H9 (cell line): ENCODE measurements around the gene GARIN5A. TPM values are rescaled to one million over a fixed set of nuclear protein-coding genes. Genes with fewer than 3 reads are reported as not detected.

Source experiments
- DNase-seq: peaks from one replicate; pipeline ENCODE4 v3.0.0-alpha.2; 2017
- H2AFZ ChIP-seq: one replicate; pipeline ENCODE4 v1.6.1; 2013; ENCODE audit warnings: mild to moderate bottlenecking, low read length, control low read depth, moderate library complexity
- H2AK5ac ChIP-seq: 2 replicates; pipeline ENCODE4 v1.6.1; 2013; ENCODE audit warnings: low read length, control low read depth, mixed read lengths; ENCODE audit not compliant: insufficient read length
- H2BK120ac ChIP-seq: one replicate; pipeline ENCODE4 v1.6.1; 2013; ENCODE audit warnings: low read depth, mild to moderate bottlenecking, low read length, control low read depth, inconsistent platforms; ENCODE audit not compliant: poor library complexity, severe bottlenecking
- H2BK12ac ChIP-seq: 2 replicates; pipeline ENCODE4 v1.6.1; 2013; ENCODE audit warnings: low read length, control low read depth, mixed read lengths, low read depth; ENCODE audit not compliant: insufficient read length
- H2BK15ac ChIP-seq: 2 replicates; pipeline ENCODE4 v1.6.1; 2013; ENCODE audit warnings: low read depth, low read length, control low read depth
- H2BK20ac ChIP-seq: one replicate; pipeline ENCODE4 v1.6.1; 2013; ENCODE audit warnings: low read depth, mild to moderate bottlenecking, low read length, control low read depth, inconsistent platforms; ENCODE audit not compliant: poor library complexity, severe bottlenecking
- H2BK5ac ChIP-seq: 2 replicates; pipeline ENCODE4 v1.6.1; 2013; ENCODE audit warnings: low read length, control low read depth, mixed read lengths; ENCODE audit not compliant: insufficient read length
- H3K14ac ChIP-seq: 2 replicates; pipeline ENCODE4 v1.6.1; 2013; ENCODE audit warnings: low read length, control low read depth; ENCODE audit not compliant: insufficient read depth
- H3K18ac ChIP-seq: 2 replicates; pipeline ENCODE4 v1.6.1; 2013; ENCODE audit warnings: low read depth, mild to moderate bottlenecking, mixed read lengths, low read length, control low read depth; ENCODE audit not compliant: insufficient read length
- H3K23ac ChIP-seq: 2 replicates; pipeline ENCODE4 v1.6.1; 2013; ENCODE audit warnings: low read length, control low read depth, mixed read lengths, low read depth; ENCODE audit not compliant: insufficient read length
- H3K23me2 ChIP-seq: 2 replicates; pipeline ENCODE4 v1.6.1; 2013; ENCODE audit warnings: low read depth, mild to moderate bottlenecking, mixed read lengths, low read length, control low read depth; ENCODE audit not compliant: insufficient read length, poor library complexity, severe bottlenecking
- H3K27ac ChIP-seq: 2 replicates; pipeline ENCODE4 v1.5.1; 2013; ENCODE audit warnings: low read length, control low read depth, mixed read lengths, low read depth; ENCODE audit not compliant: insufficient read length
- H3K27me3 ChIP-seq: 2 replicates; pipeline ENCODE4 v1.6.1; 2013; ENCODE audit warnings: low read length, control low read depth, inconsistent platforms; ENCODE audit not compliant: insufficient read depth
- H3K4ac ChIP-seq: 2 replicates; pipeline ENCODE4 v1.6.1; 2013; ENCODE audit warnings: low read depth, mild to moderate bottlenecking, control low read depth, inconsistent platforms, low read length, moderate library complexity
- H3K4me1 ChIP-seq: 2 replicates; pipeline ENCODE4 v1.6.1; 2013; ENCODE audit warnings: low read length, control low read depth, inconsistent platforms; ENCODE audit not compliant: insufficient read depth
- H3K4me2 ChIP-seq: 2 replicates; pipeline ENCODE4 v1.6.1; 2013; ENCODE audit warnings: low read length, control low read depth, mixed read lengths; ENCODE audit not compliant: insufficient read length, insufficient read depth
- H3K56ac ChIP-seq: 2 replicates; pipeline ENCODE4 v1.6.1; 2013; ENCODE audit warnings: low read depth, mild to moderate bottlenecking, mixed read lengths, low read length, control low read depth; ENCODE audit not compliant: insufficient read length
- H3K79me1 ChIP-seq: 2 replicates; pipeline ENCODE4 v1.6.1; 2013; ENCODE audit warnings: low read depth, mild to moderate bottlenecking, moderate library complexity, low read length, control low read depth, inconsistent platforms; ENCODE audit not compliant: insufficient read depth, poor library complexity, severe bottlenecking
- H3K79me2 ChIP-seq: 2 replicates; pipeline ENCODE4 v1.6.1; 2013; ENCODE audit warnings: low read length, control low read depth, inconsistent platforms; ENCODE audit not compliant: insufficient read depth
- H3K9ac ChIP-seq: 2 replicates; pipeline ENCODE4 v1.6.1; 2013; ENCODE audit warnings: low read length, control low read depth, mixed read lengths; ENCODE audit not compliant: insufficient read length; ENCODE audit errors: extremely low read depth
- H3K9me3 ChIP-seq: one replicate; pipeline ENCODE4 v1.6.1; 2013; ENCODE audit warnings: low read depth, low read length, inconsistent platforms; ENCODE audit not compliant: control insufficient read depth
- H3T11ph ChIP-seq: one replicate; pipeline ENCODE4 v1.6.1; 2013; ENCODE audit warnings: mild to moderate bottlenecking, low read length, control low read depth, inconsistent platforms
- H4K20me1 ChIP-seq: one replicate; pipeline ENCODE4 v1.6.1; 2013; ENCODE audit not compliant: control insufficient read depth, insufficient read length, insufficient read depth
- H4K5ac ChIP-seq: 2 replicates; pipeline ENCODE4 v1.6.1; 2013; ENCODE audit warnings: low read depth, mild to moderate bottlenecking, mixed read lengths, low read length, control low read depth; ENCODE audit not compliant: insufficient read length
- H4K8ac ChIP-seq: replicated peaks from 2 replicates; pipeline ENCODE4 v1.6.1; 2013; ENCODE audit warnings: low read length, control low read depth, mixed read lengths, low read depth; ENCODE audit not compliant: insufficient read length
- H4K91ac ChIP-seq: 2 replicates; pipeline ENCODE4 v1.6.1; 2013; ENCODE audit warnings: low read depth, mild to moderate bottlenecking, moderate library complexity, mixed read lengths, low read length, control low read depth; ENCODE audit not compliant: insufficient read length
- H3K27ac Mint-ChIP-seq, 3 experiments: 2 replicates in 2 of 3; 3 replicates in 1 of 3; pipeline ENCODE4 v1.8.0; 2020 to 2021; ENCODE audit warnings: mixed read lengths in 3 of 3, mild to moderate bottlenecking in 1 of 3, moderate library complexity in 1 of 3
- H3K27me3 Mint-ChIP-seq: 2 replicates; pipeline ENCODE4 v1.8.0; 2021; ENCODE audit warnings: low read depth, mild to moderate bottlenecking, moderate library complexity, mixed read lengths
- H3K36me3 Mint-ChIP-seq, 3 experiments: 2 replicates in 2 of 3; 3 replicates in 1 of 3; pipeline ENCODE4 v1.8.0; 2020 to 2021; ENCODE audit warnings: low read depth in 3 of 3, mixed read lengths in 3 of 3; ENCODE audit not compliant: insufficient read depth in 1 of 3
- H3K4me1 Mint-ChIP-seq, 2 experiments: 2 replicates each; pipeline ENCODE4 v1.8.0; 2020; ENCODE audit warnings: mixed read lengths in 2 of 2
- H3K4me3 Mint-ChIP-seq, 2 experiments: 2 replicates in 1 of 2; 3 replicates in 1 of 2; pipeline ENCODE4 v1.8.0; 2020 to 2021; ENCODE audit warnings: mild to moderate bottlenecking in 2 of 2, mixed read lengths in 2 of 2, moderate library complexity in 1 of 2
- H3K9me3 Mint-ChIP-seq, 2 experiments: 2 replicates in 1 of 2; 3 replicates in 1 of 2; pipeline ENCODE4 v1.8.0; 2020; ENCODE audit warnings: mild to moderate bottlenecking in 2 of 2, mixed read lengths in 2 of 2, moderate library complexity in 1 of 2
- WGBS: extraction: QIAGEN DNeasy Blood & Tissue Kit; methylation state at CpG from one replicate; pipeline ENCODE4 v1.1.7; 2013; ENCODE audit warnings: missing lambda C conversion rate, low lambda C conversion rate, mixed read lengths; ENCODE audit not compliant: insufficient read length; ENCODE audit errors: extremely low coverage; 5-methylcytosine and 5-hydroxymethylcytosine counted together
- total RNA-seq: library from RNA; stranded (reverse); gene quantifications from 2 replicates; pipeline ENCODE4 v1.2.1, GENCODE V29; 2021
- TF ChIP-seq, protein P1 (sequence below): fragments of 200-600 bp; sonication (generic); conservative IDR thresholded peaks from 3 replicates; pipeline ENCODE4 v1.8.0; 2021; ENCODE audit warnings: antibody characterized with exemption, mild to moderate bottlenecking

Gene GARIN5A
- total RNA-seq, 1 experiment from 2014 or later: 9.5 TPM

DNA sequence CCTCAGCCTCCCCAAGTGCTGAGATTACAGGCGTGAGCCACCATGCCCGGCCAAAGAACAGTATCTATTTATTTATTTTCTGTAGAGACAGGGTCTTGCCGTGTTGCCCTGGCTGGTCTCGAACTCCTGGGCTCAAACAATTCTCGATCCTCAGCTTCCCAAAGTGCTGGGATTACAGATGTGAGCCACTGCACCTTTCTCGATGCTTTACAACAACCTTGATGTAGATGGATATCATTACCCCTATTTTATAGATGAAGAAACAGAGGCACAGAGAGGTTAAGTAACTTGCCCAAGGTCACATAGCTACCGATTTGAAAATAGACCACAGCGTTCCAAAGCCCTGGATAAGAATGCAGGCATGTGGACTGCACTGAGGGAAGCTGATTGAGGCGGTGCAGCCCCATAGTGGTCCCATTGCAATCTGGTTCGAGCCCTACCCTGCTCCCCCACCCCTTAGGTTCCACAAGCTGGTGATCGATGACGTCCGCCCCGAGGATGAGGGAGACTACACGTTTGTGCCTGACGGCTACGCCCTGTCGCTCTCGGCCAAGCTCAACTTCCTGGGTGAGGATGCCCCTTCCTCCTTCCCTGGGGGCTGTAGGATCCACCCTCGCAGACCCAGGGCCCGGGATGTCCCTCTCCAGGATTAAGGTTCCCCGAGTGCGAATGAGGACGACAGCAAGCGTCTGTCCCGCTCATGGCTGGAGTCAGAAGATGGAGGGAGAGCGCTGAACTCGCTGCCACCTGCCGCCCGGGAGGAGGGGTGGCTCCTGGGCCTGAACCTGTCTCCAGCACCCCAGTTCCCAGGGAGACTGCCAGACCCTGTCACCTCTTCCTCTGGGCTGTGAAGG is 26.1 kb downstream of the GARIN5A start:
- Histone ChIP-seq H3K9me3 (no peaks in the 10 kb centered on the region), H3T11ph (no peak overlapping the region), H3K14ac (no peak overlapping the region), H2BK20ac (no peak overlapping the region), H2AK5ac (no peak overlapping the region), H3K27me3 (no peaks in the 10 kb centered on the region), H2BK120ac (no peak overlapping the region), H3K4ac (no peak overlapping the region), H2BK5ac (no peak overlapping the region), H3K23me2 (no peaks in the 10 kb centered on the region), H3K18ac (no peak overlapping the region), H4K20me1 (peaks cover 6% of the 10 kb centered on the region), H3K4me2 (no peak overlapping the region), H3K27ac (no peak overlapping the region), H2BK12ac (no peak overlapping the region), H3K9ac (no peak overlapping the region), H4K8ac (no peak overlapping the region), H4K5ac (no peak overlapping the region), H3K23ac (no peak overlapping the region), H3K56ac (no peak overlapping the region), H4K91ac (no peak overlapping the region), H3K4me1 (no peaks in the 10 kb centered on the region), H3K79me1 (no peaks in the 10 kb centered on the region), H2AFZ (no peak overlapping the region), H2BK15ac (no peak overlapping the region), H3K79me2 (no peaks in the 10 kb centered on the region)
- Mint-ChIP-seq H3K27me3 (peaks cover 2% of the 10 kb centered on the region), H3K9me3 (peaks cover 2 to 4% of the 10 kb centered on the region in 2 experiments; a peak in 4 of 5 replicates), H3K27ac (peak overlapping the region in 1 of 3 experiments; percentile 70; a peak in 1 of 7 replicates), H3K4me1 (peaks cover 0 to 10% of the 10 kb centered on the region in 2 experiments; a peak in 2 of 4 replicates), H3K4me3 (no peak overlapping the region), H3K36me3 (peaks cover 0 to 9% (median 6%) of the 10 kb centered on the region in 3 experiments; a peak in 6 of 7 replicates)
- WGBS: no CpG with 5 or more reads among the region's 30 CpGs
- no peak for DNase-seq
- TF ChIP-seq, protein P1, sequence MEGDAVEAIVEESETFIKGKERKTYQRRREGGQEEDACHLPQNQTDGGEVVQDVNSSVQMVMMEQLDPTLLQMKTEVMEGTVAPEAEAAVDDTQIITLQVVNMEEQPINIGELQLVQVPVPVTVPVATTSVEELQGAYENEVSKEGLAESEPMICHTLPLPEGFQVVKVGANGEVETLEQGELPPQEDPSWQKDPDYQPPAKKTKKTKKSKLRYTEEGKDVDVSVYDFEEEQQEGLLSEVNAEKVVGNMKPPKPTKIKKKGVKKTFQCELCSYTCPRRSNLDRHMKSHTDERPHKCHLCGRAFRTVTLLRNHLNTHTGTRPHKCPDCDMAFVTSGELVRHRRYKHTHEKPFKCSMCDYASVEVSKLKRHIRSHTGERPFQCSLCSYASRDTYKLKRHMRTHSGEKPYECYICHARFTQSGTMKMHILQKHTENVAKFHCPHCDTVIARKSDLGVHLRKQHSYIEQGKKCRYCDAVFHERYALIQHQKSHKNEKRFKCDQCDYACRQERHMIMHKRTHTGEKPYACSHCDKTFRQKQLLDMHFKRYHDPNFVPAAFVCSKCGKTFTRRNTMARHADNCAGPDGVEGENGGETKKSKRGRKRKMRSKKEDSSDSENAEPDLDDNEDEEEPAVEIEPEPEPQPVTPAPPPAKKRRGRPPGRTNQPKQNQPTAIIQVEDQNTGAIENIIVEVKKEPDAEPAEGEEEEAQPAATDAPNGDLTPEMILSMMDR: no peak
